Nephron progenitor cell (in vitro differentiated cells): ENCODE measurements around the gene TDRD9.

ENCODE experiments used
- DNase-seq: peaks from one replicate; pipeline ENCODE4 v3.0.0; 2021
- H3K27ac Mint-ChIP-seq: 2 replicates; pipeline ENCODE4 v1.8.0; 2021; ENCODE audit warnings: mild to moderate bottlenecking, moderate library complexity, mixed read lengths
- H3K27me3 Mint-ChIP-seq: 2 replicates; pipeline ENCODE4 v1.8.0; 2021; ENCODE audit warnings: mild to moderate bottlenecking, low read depth, mixed read lengths; ENCODE audit not compliant: poor library complexity
- H3K36me3 Mint-ChIP-seq: 2 replicates; pipeline ENCODE4 v1.8.0; 2021; ENCODE audit warnings: low read depth, mixed read lengths
- H3K4me1 Mint-ChIP-seq: 2 replicates; pipeline ENCODE4 v1.8.0; 2021; ENCODE audit warnings: mixed read lengths
- H3K4me3 Mint-ChIP-seq: 2 replicates; pipeline ENCODE4 v1.8.0; 2021; ENCODE audit warnings: mild to moderate bottlenecking, moderate library complexity, mixed read lengths
- H3K9me3 Mint-ChIP-seq: 2 replicates; pipeline ENCODE4 v1.8.0; 2021; ENCODE audit warnings: mild to moderate bottlenecking, moderate library complexity, mixed read lengths
- TF ChIP-seq, protein P1 (sequence below): fragments of 200-600 bp; sonication (generic); IDR thresholded peaks from 2 replicates; pipeline ENCODE4 v1.5.0; 2021; ENCODE audit warnings: antibody characterized with exemption

Gene TDRD9

DNA sequence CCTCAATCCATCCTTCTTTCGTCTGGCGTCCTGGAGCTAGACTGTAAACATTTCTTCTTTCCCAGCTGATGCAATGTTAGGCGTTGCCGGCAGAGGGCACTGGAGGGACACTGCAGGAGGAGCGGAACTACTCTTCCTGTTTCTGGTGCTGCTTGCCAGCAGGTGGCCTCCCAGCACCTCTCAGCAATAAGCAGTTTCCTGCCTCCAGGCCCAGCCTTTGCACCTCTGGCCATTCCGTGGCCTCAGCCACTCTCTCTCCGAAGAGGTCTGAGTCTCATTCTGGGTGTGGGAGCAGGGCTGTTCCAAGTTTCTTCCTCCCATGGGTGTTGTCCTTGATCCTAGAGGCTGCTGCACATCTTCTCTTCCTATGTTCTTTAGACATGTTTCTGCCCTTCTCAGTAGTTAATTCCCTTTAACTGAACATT is 149.8 kb downstream of the TDRD9 start:
- H3K27ac Mint-ChIP-seq, result no peak overlapping the region
- peak; percentile 90 for DNase-seq
- H3K27me3 Mint-ChIP-seq, result peaks cover 40% of the 10 kb centered on the region
- peaks cover 18% of the 10 kb centered on the region for H3K9me3 Mint-ChIP-seq
- TF ChIP-seq, protein P1, sequence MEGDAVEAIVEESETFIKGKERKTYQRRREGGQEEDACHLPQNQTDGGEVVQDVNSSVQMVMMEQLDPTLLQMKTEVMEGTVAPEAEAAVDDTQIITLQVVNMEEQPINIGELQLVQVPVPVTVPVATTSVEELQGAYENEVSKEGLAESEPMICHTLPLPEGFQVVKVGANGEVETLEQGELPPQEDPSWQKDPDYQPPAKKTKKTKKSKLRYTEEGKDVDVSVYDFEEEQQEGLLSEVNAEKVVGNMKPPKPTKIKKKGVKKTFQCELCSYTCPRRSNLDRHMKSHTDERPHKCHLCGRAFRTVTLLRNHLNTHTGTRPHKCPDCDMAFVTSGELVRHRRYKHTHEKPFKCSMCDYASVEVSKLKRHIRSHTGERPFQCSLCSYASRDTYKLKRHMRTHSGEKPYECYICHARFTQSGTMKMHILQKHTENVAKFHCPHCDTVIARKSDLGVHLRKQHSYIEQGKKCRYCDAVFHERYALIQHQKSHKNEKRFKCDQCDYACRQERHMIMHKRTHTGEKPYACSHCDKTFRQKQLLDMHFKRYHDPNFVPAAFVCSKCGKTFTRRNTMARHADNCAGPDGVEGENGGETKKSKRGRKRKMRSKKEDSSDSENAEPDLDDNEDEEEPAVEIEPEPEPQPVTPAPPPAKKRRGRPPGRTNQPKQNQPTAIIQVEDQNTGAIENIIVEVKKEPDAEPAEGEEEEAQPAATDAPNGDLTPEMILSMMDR, result peak; percentile 100
- H3K4me3 Mint-ChIP-seq, result no peak overlapping the region
- peaks cover 7% of the 10 kb centered on the region for H3K4me1 Mint-ChIP-seq
- H3K36me3 Mint-ChIP-seq, result no peaks in the 10 kb centered on the region

DNA sequence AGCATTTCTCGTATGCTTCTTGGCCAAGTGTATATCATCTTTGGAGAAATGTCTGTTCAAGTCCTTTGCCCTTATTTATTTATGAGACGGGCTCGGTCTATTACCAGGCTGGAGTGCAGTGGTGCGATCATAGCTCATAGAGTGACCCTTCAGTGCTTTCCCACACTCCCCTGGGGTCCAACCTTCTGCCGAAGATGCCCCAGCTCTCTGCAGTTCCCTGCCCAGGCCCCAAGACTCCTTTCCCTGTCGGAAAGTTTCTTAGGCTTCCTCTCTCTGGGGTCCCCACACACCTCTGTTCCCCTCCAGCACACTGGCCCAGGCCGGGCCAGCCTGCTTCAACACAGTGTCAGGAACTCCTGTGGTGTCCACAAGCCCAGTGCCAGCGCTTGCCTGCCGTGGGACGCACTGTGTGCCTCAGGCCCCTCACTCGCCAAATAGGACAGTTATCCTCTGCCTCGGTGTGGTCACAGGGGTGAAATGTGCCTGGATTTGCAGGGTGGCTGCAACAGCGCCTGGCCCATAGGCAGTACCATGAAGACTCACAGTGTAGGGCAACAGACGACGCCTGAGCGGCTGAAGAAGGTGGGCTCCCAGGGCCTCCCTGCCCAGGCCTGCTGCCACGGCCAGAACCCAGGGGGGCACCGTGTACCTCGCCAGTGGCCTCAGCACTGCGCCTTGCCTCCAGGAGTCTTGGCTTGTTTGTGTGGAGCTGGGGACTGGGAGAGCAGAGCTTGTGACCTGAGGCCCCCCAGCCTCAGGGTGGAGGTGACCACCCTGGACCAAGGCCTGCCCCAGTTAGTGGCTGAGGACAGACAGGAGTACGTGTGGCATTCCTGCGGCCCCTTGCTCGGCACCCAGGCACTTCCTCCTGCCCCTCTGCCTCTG is 152.4 kb downstream of the TDRD9 start:
- Mint-ChIP-seq H3K4me3 (no peak overlapping the region), H3K9me3 (peaks cover 6% of the 10 kb centered on the region), H3K4me1 (peaks cover 23% of the 10 kb centered on the region), H3K27ac (no peak overlapping the region), H3K27me3 (peaks cover 52% of the 10 kb centered on the region), H3K36me3 (no peaks in the 10 kb centered on the region)
- TF ChIP-seq, protein P1, result no peak
- DNase-seq, result no peak

DNA sequence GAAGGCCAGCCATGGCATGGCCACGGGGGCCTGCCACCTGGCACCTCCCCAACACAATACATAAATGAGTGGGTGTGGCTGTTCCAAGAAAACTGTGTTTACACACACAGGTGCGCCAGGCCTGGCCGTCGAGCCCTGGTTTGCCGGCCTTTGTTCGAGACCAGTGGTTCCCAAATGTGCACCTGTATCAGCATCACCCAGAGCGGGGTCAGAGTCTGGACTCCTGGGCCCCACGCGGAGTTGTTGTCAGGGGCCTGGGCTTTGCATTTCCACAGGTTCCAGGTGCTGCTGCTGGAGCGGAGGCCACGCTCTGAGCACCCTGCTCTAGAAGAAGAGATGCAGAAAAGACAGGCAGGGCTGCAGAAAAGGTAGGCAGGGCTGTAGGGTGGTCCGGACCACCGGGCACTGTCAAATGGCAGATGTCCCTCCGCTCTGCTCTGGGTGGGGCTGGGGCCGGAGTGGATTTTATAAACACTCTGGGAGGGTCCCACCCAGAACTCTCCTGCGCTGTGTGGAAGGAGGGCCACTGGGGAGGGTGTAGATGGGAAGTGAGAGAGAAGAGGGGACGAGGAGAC is 153.1 kb downstream of the TDRD9 start:
- DNase-seq, result no peak
- no peak overlapping the region for H3K4me3 Mint-ChIP-seq

DNA sequence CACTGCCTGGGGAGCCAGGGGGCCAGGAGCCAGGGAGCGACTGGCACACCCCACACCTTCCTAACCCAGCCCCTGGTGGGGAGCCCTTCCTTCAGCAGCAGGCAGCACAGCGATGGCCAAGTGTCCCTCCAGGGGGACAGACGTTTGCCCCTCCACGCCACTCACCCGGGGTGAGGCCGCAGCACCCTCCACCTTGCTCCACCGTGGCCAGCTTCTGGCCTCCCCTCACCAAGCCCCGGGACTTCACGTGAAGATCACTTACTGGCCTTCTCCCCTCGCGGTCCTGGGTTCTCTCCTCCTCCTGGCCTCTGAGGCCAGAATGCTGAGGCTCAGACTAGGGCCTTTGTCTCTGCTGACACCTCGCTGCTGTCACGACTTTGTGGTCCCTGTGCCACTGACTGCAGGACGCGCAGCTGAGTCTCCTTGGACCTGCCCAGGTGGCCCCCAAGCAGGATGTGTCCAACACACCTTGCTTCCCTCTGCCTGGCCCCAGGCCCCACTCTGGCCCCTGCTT is 153.8 kb downstream of the TDRD9 start:
- no peak for DNase-seq
- Mint-ChIP-seq H3K27ac (no peak overlapping the region), H3K27me3 (peaks cover 48% of the 10 kb centered on the region), H3K4me3 (no peak overlapping the region), H3K4me1 (peaks cover 32% of the 10 kb centered on the region), H3K36me3 (no peaks in the 10 kb centered on the region), H3K9me3 (peaks cover 6% of the 10 kb centered on the region)
- TF ChIP-seq, protein P1, result no peak

More for the DNA sequence above, 153.1 kb downstream of the TDRD9 start:
- Mint-ChIP-seq H3K27me3 (peaks cover 47% of the 10 kb centered on the region), H3K4me1 (peaks cover 25% of the 10 kb centered on the region), H3K36me3 (no peaks in the 10 kb centered on the region), H3K27ac (no peak overlapping the region), H3K9me3 (peaks cover 6% of the 10 kb centered on the region)
- TF ChIP-seq, protein P1, result no peak

DNA sequence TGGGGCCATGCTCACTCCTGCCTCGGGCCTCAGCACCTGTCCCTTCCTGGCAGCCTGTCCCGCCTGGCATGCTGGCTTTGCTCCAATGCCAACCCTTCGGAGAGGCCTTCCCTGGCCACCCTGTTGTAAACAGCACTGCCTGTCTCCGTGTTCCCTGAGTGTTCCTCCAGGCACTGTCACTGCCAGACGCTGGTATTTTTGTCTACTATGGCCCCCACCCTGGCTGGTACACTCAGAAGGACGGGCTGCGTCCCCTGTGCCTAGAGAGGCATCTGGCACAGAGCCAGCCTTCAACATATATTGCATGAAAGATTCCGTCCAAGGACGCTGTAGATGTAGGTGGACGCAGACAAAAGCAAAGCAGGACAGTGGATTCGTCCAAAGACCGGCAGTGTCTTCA is 154.6 kb downstream of the TDRD9 start:
- H3K4me1 Mint-ChIP-seq, result peaks cover 34% of the 10 kb centered on the region
- TF ChIP-seq, protein P1, result no peak
- H3K27me3 Mint-ChIP-seq, result peaks cover 44% of the 10 kb centered on the region
- H3K9me3 Mint-ChIP-seq, result peaks cover 6% of the 10 kb centered on the region
- H3K27ac Mint-ChIP-seq, result no peak overlapping the region
- DNase-seq, result no peak
- no peaks in the 10 kb centered on the region for H3K36me3 Mint-ChIP-seq
- H3K4me3 Mint-ChIP-seq, result no peak overlapping the region
